Heart right ventricle (tissue), 16 donors: ENCODE data around the gene MGMT. TPM values are rescaled to one million over a fixed set of nuclear protein-coding genes. Genes with fewer than 3 reads are reported as not detected.

ENCODE experiments used
- ATAC-seq, 8 donors: fragments of 200-7000 bp; cut with Tn5 transposase; one replicate each; pipeline ENCODE4 v1.9.1; 2020; ENCODE audit warnings: mild to moderate bottlenecking in 8 of 8, moderate library complexity in 8 of 8, moderate number of reproducible peaks in 1 of 8
- DNase-seq, 2 donors: peaks; one replicate each; pipeline ENCODE4 v3.0.0-alpha.2; 2020
- H3K27ac ChIP-seq, 10 donors: fragments of 200-600 bp; sonication (generic) in 2 of 10; one replicate each; pipeline versions ENCODE4 v1.5.0 to v1.8.0; 2020 to 2022; ENCODE audit warnings: mild to moderate bottlenecking in 3 of 10
- H3K27me3 ChIP-seq, 7 donors: fragments of 200-600 bp; one replicate each; pipeline ENCODE4 v1.8.0; 2021 to 2022; ENCODE audit warnings: mild to moderate bottlenecking in 2 of 7
- H3K36me3 ChIP-seq, 9 donors: fragments of 200-600 bp; sonication (generic) in 1 of 9; one replicate each; pipeline versions ENCODE4 v1.5.0 to v1.8.0; 2020 to 2022; ENCODE audit warnings: mild to moderate bottlenecking in 2 of 9
- H3K4me1 ChIP-seq, 9 donors: fragments of 200-600 bp; sonication (generic) in 1 of 9; one replicate each; pipeline versions ENCODE4 v1.5.0 to v1.8.0; 2020 to 2022; ENCODE audit warnings: mild to moderate bottlenecking in 4 of 9
- H3K4me3 ChIP-seq, 10 donors: fragments of 200-600 bp; sonication (generic) in 2 of 10; one replicate each; pipeline versions ENCODE4 v1.5.0 to v1.8.0; 2020 to 2022; ENCODE audit warnings: mild to moderate bottlenecking in 7 of 10, moderate library complexity in 2 of 10
- H3K9me3 ChIP-seq, 11 donors: fragments of 200-600 bp in 10 of 11; sonication (generic) in 2 of 11; one replicate each; pipeline versions ENCODE4 v1.5.0 to v1.8.0; 2013 to 2022; ENCODE audit warnings: mild to moderate bottlenecking in 2 of 11, control low read depth in 1 of 11, moderate library complexity in 1 of 11
- CTCF ChIP-seq, 9 donors: fragments of 200-600 bp; sonication (generic) in 2 of 9; IDR thresholded peaks; one replicate each; pipeline versions ENCODE4 v1.5.0 to v1.8.0; 2021 to 2022; ENCODE audit warnings: antibody characterized with exemption in 9 of 9, mild to moderate bottlenecking in 5 of 9, moderate library complexity in 1 of 9
- WGBS, 2 donors: extraction: QIAGEN DNeasy Blood & Tissue Kit; methylation state at CpG; one replicate each; pipeline ENCODE4 v1.1.7; 2013; ENCODE audit warnings: inconsistent platforms in 1 of 2; 5-methylcytosine and 5-hydroxymethylcytosine counted together
- intact Hi-C, 10 donors: fragments of 100-400 bp; cut with DNase I; formaldehyde crosslinking; loops; one replicate each; pipeline versions ENCODE4 v1.11.1 to v1.14.2; 2022
- polyA plus RNA-seq, 2 donors: library from polyadenylated mRNA; stranded (reverse); fragments of 200-250 nt; gene quantifications; one replicate each; pipeline ENCODE4 v1.2.3, GENCODE V29; 2013
- total RNA-seq, 10 donors: library from RNA; stranded (reverse); fragmentation: NEBNext Ultra II Directional in 3 of 10; extraction: Animal tissue kit (Norgen Biotek cat#: 25700) in 3 of 10; gene quantifications; one replicate each; pipeline versions ENCODE4 v1.2.1 to v1.2.4, GENCODE V29; 2021 to 2023
- donor health status: Arrhythmogenic right ventricular cardiomyopathy.
- donor health status: ischemic (EF 13 %, LVEDD 7.1; RV severe dilation, severe dysfunction).
- donor health status: healthy with polysubstance abuse.
- donor health status: DM: no; HTN: yes; CAD: no.
- donor health status: DM: no; HTN: no; CAD: no.
- donor health status: ischemic (EF 25% LVEDD 6.9; RV normal size, moderate dysfunction).
- donor health status: ischemic (EF 25% LVEDD 5.7; RV mildly dilated, moderate dysfunction).
- donor health status: healthy.
- donor health status: DM: yes; HTN: yes; CAD: no.
- donor health status: Ischemic cardiomyopathy.
- donor health status: ischemic (EF 35%, LVEDD 5.7; RV mildly dilated, moderate dysfunction).
- donor health status: nonischemic (EF 11% LVEDD 7.7; RV severe dilation, severe dysfunction).
- donor health status: DM: yes; HTN: yes; CAD: no.
- donor health status: PGD.
- donor health status: ischemic (EF 29% LVEDD 5.4; RV normal size, mild dysfunction).
- donor health status: nonischemic (EF 23%, LVEDD 6.1; RV moderate dilation, normal function).

MGMT gene
- total and polyA plus RNA-seq, 12 donors = 8.4 to 17.8 (median 12.9) TPM

GRCh38 chr10:129771576-129771975 is 304.5 kb downstream of the MGMT start:
- no peak for TF ChIP-seq CTCF (IDR thresholded peaks at IDR 0.05)
- no peaks in the 10 kb centered on the region for H3K9me3 ChIP-seq
- WGBS, 2 donors = 97 to 98% methylated on average over 15 of the region's 15 CpGs
- H3K4me1 ChIP-seq = no peaks in the 10 kb centered on the region
- no peak overlapping the region for H3K4me3 ChIP-seq
- H3K27me3 ChIP-seq = no peaks in the 10 kb centered on the region
- no peak overlapping the region for H3K27ac ChIP-seq
- intact Hi-C loops = no loop called here
- H3K36me3 ChIP-seq = peaks cover 0 to 32% (median 0%) of the 10 kb centered on the region in 9 donors
- DNase-seq = no peak
- no peak for ATAC-seq

- H3K9me3 ChIP-seq = peaks cover 0 to 4% (median 0%) of the 10 kb centered on the region in 11 donors
- H3K36me3 ChIP-seq = peaks cover 0 to 32% (median 0%) of the 10 kb centered on the region in 9 donors
- intact Hi-C loops = loop anchor here in 1 of 10 donors (1.0 kb wide), 1 partner anchor 35 kb away; no protein-coding TSS in a partner anchor
- WGBS, 2 donors = 95 to 96% methylated on average over 13 of the region's 13 CpGs
- H3K27me3 ChIP-seq = no peaks in the 10 kb centered on the region
- no peak for ATAC-seq
- no peak for TF ChIP-seq CTCF (IDR thresholded peaks at IDR 0.05)
- no peak for DNase-seq
- no peak overlapping the region for H3K27ac ChIP-seq
- H3K4me3 ChIP-seq = no peak overlapping the region
- H3K4me1 ChIP-seq = no peaks in the 10 kb centered on the region
Observed at GRCh38 chr10:129771991-129772431, 305.0 kb downstream of the MGMT start.

GRCh38 chr10:129772468-129773358 is 305.7 kb downstream of the MGMT start:
- H3K9me3 ChIP-seq = peaks cover 0 to 4% (median 0%) of the 10 kb centered on the region in 11 donors
- ATAC-seq (no peak), DNase-seq (no peak)
- no peaks in the 10 kb centered on the region for H3K27me3 ChIP-seq
- 88 to 96% methylated on average over 17 of the region's 17 CpGs for WGBS, 2 donors
- peaks cover 0 to 32% (median 0%) of the 10 kb centered on the region in 9 donors for H3K36me3 ChIP-seq
- no peak for TF ChIP-seq CTCF (IDR thresholded peaks at IDR 0.05)
- no peak overlapping the region for H3K27ac ChIP-seq
- H3K4me3 ChIP-seq = no peak overlapping the region
- intact Hi-C loops = loop anchor here in 1 of 10 donors (1.0 kb wide), 1 partner anchor 35 kb away; no protein-coding TSS in a partner anchor
- H3K4me1 ChIP-seq = no peaks in the 10 kb centered on the region

- no peak overlapping the region for H3K4me3 ChIP-seq
- no peak for TF ChIP-seq CTCF (IDR thresholded peaks at IDR 0.05)
- no peaks in the 10 kb centered on the region for H3K27me3 ChIP-seq
- 92 to 93% methylated on average over 11 of the region's 11 CpGs for WGBS, 2 donors
- peaks cover 0 to 4% (median 0%) of the 10 kb centered on the region in 11 donors for H3K9me3 ChIP-seq
- ATAC-seq = no peak
- peaks cover 0 to 28% (median 0%) of the 10 kb centered on the region in 9 donors for H3K36me3 ChIP-seq
- H3K27ac ChIP-seq = no peak overlapping the region
- DNase-seq = no peak
- H3K4me1 ChIP-seq = no peaks in the 10 kb centered on the region
- intact Hi-C loops = no loop called here
Observed at GRCh38 chr10:129773359-129773990, 306.4 kb downstream of the MGMT start.
